Measurements from ENCODE around the gene CATSPERB.

DNA sequence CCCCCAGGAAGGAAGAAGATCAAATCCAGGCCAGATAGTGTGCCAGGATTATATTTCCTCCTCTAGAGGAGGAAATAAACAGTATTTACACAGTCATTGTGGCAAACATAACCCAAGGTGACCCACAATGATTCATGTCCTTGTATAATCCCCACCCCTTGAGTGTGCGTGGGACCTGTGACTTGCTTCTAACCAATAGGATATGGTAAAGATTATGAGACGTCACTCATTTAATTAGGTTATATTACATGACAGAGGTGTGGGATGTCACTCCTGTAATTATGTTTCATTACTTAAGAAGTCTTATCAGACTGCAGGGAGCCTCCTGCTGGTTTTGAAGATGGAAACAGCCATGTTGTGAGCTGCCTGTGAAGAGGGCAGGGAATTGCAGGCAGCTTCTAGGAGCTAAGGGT, 12.2 kb upstream of the CATSPERB start:
- TF ChIP-seq POLR2A (IDR thresholded peaks at IDR 0.05): no peak
- TF ChIP-seq, protein P1, sequence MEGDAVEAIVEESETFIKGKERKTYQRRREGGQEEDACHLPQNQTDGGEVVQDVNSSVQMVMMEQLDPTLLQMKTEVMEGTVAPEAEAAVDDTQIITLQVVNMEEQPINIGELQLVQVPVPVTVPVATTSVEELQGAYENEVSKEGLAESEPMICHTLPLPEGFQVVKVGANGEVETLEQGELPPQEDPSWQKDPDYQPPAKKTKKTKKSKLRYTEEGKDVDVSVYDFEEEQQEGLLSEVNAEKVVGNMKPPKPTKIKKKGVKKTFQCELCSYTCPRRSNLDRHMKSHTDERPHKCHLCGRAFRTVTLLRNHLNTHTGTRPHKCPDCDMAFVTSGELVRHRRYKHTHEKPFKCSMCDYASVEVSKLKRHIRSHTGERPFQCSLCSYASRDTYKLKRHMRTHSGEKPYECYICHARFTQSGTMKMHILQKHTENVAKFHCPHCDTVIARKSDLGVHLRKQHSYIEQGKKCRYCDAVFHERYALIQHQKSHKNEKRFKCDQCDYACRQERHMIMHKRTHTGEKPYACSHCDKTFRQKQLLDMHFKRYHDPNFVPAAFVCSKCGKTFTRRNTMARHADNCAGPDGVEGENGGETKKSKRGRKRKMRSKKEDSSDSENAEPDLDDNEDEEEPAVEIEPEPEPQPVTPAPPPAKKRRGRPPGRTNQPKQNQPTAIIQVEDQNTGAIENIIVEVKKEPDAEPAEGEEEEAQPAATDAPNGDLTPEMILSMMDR (IDR thresholded peaks at IDR 0.05): no peak

Data from tibial nerve (tissue), 3 donors.